ENCODE measurements around the gene LCTL. TPM values are rescaled to one million over a fixed set of nuclear protein-coding genes. Genes with fewer than 3 reads are reported as not detected.

Gene LCTL
- total and polyA plus RNA-seq, 2 donors (not counting 1 experiment from before 2014, with no cell fraction given): not detected

DNA sequence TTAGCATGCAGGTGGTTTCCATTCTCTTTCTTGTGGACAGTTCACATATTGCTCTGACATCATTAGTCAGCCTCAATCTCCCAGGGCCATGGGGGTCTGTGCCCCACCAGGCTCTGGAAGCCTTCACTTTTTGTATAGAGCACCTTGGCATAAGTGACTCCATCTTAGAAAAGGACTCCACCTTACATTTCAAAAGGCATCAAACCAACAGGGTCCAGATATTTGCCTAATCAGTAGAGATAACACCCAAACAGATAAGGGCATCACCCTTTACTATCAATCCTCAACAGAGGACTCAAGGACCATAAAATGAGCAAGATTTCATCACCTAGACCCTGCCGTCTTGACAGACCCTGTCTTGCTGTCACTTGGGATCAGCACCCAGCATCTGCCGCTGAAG, 35.7 kb upstream of the LCTL start:
- Histone ChIP-seq H3K27ac (ENCODE audit: low read length in 2 of 2) (no peak overlapping the region), H3K36me3 (replicated peaks in 1 of 2; ENCODE audit: control extremely low read depth in 1 of 2, control insufficient read depth in 1 of 2, extremely low read depth in 1 of 2, insufficient read depth in 2 of 2, low read length in 1 of 2) (no peaks in the 10 kb centered on the region), H2AFZ (ENCODE audit: insufficient read depth, low read depth, low read length, poor library complexity, severe bottlenecking) (no peak overlapping the region), H3K4me1 (ENCODE audit: control insufficient read depth in 2 of 2, insufficient read depth in 2 of 2, low read length in 2 of 2) (no peaks in the 10 kb centered on the region), H3K9ac (ENCODE audit: low read length) (no peak overlapping the region), H3K4me2 (replicated peaks; ENCODE audit: low read depth, low read length, poor library complexity, severe bottlenecking) (no peak overlapping the region), H3K79me2 (ENCODE audit: control insufficient read depth, insufficient read depth, low read length) (no peaks in the 10 kb centered on the region), H3K9me3 (ENCODE audit: control extremely low read depth in 1 of 3, control insufficient read depth in 2 of 3, insufficient read depth in 1 of 3, low read length in 2 of 3) (no peaks in the 10 kb centered on the region), H3K4me3 (ENCODE audit: control extremely low read depth in 1 of 5, extremely low read depth in 1 of 5, insufficient read depth in 1 of 5, low read depth in 2 of 5, low read length in 4 of 5) (no peak overlapping the region), H4K20me1 (ENCODE audit: control insufficient read depth, insufficient read depth, low read length, poor library complexity, severe bottlenecking) (no peaks in the 10 kb centered on the region), H3K27me3 (replicated peaks in 1 of 4; ENCODE audit: control extremely low read depth in 1 of 4, control insufficient read depth in 3 of 4, insufficient read depth in 4 of 4, low read length in 3 of 4) (peaks cover 0 to 7% (median 0%) of the 10 kb centered on the region in 4 experiments)
- ATAC-seq (ENCODE audit: low read depth) (no peak), DNase-seq (no peak)
- ChIA-PET CTCF (interaction anchor here (1.0 to 9.1 kb wide), 2 partner anchors 250 to 343 kb away, joined by 3 to 83 read pairs; no protein-coding TSS in a partner anchor), POLR2A (interaction anchor here (0.6 kb wide), 1 partner anchor 237 kb away, joined by 8 read pairs; no protein-coding TSS in a partner anchor)
- Mint-ChIP-seq H3K4me3 (no peak overlapping the region), H3K27me3 (peaks cover 16% of the 10 kb centered on the region), H3K9me3 (ENCODE audit: insufficient read depth) (no peaks in the 10 kb centered on the region), H3K27ac (no peak overlapping the region), H3K4me1 (no peaks in the 10 kb centered on the region)
- no peak for TF ChIP-seq EZH2 (IDR thresholded peaks at IDR 0.05; ENCODE audit: borderline replicate concordance, insufficient read depth, low read depth, low read length, poor library complexity, severe bottlenecking)
- TF ChIP-seq, protein P1, sequence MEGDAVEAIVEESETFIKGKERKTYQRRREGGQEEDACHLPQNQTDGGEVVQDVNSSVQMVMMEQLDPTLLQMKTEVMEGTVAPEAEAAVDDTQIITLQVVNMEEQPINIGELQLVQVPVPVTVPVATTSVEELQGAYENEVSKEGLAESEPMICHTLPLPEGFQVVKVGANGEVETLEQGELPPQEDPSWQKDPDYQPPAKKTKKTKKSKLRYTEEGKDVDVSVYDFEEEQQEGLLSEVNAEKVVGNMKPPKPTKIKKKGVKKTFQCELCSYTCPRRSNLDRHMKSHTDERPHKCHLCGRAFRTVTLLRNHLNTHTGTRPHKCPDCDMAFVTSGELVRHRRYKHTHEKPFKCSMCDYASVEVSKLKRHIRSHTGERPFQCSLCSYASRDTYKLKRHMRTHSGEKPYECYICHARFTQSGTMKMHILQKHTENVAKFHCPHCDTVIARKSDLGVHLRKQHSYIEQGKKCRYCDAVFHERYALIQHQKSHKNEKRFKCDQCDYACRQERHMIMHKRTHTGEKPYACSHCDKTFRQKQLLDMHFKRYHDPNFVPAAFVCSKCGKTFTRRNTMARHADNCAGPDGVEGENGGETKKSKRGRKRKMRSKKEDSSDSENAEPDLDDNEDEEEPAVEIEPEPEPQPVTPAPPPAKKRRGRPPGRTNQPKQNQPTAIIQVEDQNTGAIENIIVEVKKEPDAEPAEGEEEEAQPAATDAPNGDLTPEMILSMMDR (IDR thresholded peaks at IDR 0.05): no peak
- intact Hi-C loops (cut with micrococcal nuclease): loop anchor here (10.0 kb wide), 1 partner anchor 703 kb away; no protein-coding TSS in a partner anchor
- WGBS (ENCODE audit: insufficient coverage): 91% methylated on average over 2 of the region's 2 CpGs

DNA sequence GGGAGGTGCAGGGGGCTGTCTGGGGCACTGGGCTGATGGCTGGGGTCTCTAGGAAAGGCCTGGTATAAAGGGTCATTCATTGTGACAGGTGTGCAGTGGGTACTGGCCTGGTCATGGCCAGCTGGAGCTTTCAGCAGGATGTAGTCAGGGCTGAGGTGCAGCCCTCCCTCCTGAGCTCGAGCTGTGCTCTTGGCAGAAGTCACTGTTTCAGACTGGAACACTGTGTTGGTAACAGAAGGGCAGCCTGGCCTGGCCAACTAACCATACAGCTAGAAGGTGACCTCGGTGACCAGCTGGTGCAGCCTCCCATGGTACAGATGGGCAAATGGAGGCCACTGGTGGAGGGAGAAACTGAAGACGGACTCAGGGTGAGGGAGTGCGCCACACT, 34.4 kb upstream of the LCTL start:
- peaks cover 16% of the 10 kb centered on the region for H3K27me3 Mint-ChIP-seq
- no peaks in the 10 kb centered on the region for H4K20me1 ChIP-seq (ENCODE audit: control insufficient read depth, insufficient read depth, low read length, poor library complexity, severe bottlenecking)
- WGBS (ENCODE audit: insufficient coverage): 89% methylated on average over 4 of the region's 4 CpGs

More for the DNA sequence above, 34.4 kb upstream of the LCTL start:
- ATAC-seq (ENCODE audit: low read depth) (no peak), DNase-seq (no peak)
- Histone ChIP-seq H3K27me3 (replicated peaks in 1 of 4; ENCODE audit: control extremely low read depth in 1 of 4, control insufficient read depth in 3 of 4, insufficient read depth in 4 of 4, low read length in 3 of 4) (peaks cover 0 to 7% (median 0%) of the 10 kb centered on the region in 4 experiments), H3K36me3 (replicated peaks in 1 of 2; ENCODE audit: control extremely low read depth in 1 of 2, control insufficient read depth in 1 of 2, extremely low read depth in 1 of 2, insufficient read depth in 2 of 2, low read length in 1 of 2) (no peaks in the 10 kb centered on the region), H3K9ac (ENCODE audit: low read length) (no peak overlapping the region), H3K9me3 (ENCODE audit: control extremely low read depth in 1 of 3, control insufficient read depth in 2 of 3, insufficient read depth in 1 of 3, low read length in 2 of 3) (no peaks in the 10 kb centered on the region), H3K4me1 (ENCODE audit: control insufficient read depth in 2 of 2, insufficient read depth in 2 of 2, low read length in 2 of 2) (no peaks in the 10 kb centered on the region), H3K4me2 (replicated peaks; ENCODE audit: low read depth, low read length, poor library complexity, severe bottlenecking) (no peak overlapping the region), H3K4me3 (ENCODE audit: control extremely low read depth in 1 of 5, extremely low read depth in 1 of 5, insufficient read depth in 1 of 5, low read depth in 2 of 5, low read length in 4 of 5) (no peak overlapping the region), H3K27ac (ENCODE audit: low read length in 2 of 2) (no peak overlapping the region), H2AFZ (ENCODE audit: insufficient read depth, low read depth, low read length, poor library complexity, severe bottlenecking) (no peak overlapping the region), H3K79me2 (ENCODE audit: control insufficient read depth, insufficient read depth, low read length) (no peaks in the 10 kb centered on the region)
- ChIA-PET CTCF (interaction anchor here (0.7 to 0.8 kb wide), 2 partner anchors 18 to 251 kb away, joined by 3 to 5 read pairs; no protein-coding TSS in a partner anchor), POLR2A (no interaction called here)
- Mint-ChIP-seq H3K27ac (no peak overlapping the region), H3K4me3 (no peak overlapping the region), H3K4me1 (no peaks in the 10 kb centered on the region), H3K9me3 (ENCODE audit: insufficient read depth) (no peaks in the 10 kb centered on the region)
- TF ChIP-seq, protein P1 (IDR thresholded peaks at IDR 0.05): no peak
- no peak for TF ChIP-seq EZH2 (IDR thresholded peaks at IDR 0.05; ENCODE audit: borderline replicate concordance, insufficient read depth, low read depth, low read length, poor library complexity, severe bottlenecking)
- intact Hi-C loops (cut with micrococcal nuclease): loop anchor here (10.0 kb wide), 1 partner anchor 705 kb away; no protein-coding TSS in a partner anchor

All from B cell (primary cell).